GM23248 (cell line): Measurements from ENCODE around the gene BPHL. TPM values are rescaled to one million over a fixed set of nuclear protein-coding genes. Genes with fewer than 3 reads are reported as not detected.
"Not testable (repeated sequence)": the region's sequence is repeated elsewhere in the genome, so short reads cannot be mapped to it uniquely, and the experiment has no call there.

Source experiments
- DNase-seq: peaks from one replicate; pipeline ENCODE4 v3.0.0-alpha.2; 2015
- H2AFZ ChIP-seq: fragments of 200-600 bp; sonication (generic); 2 replicates; pipeline ENCODE4 v1.6.1; 2016; ENCODE audit warnings: antibody characterized with exemption
- H3F3A ChIP-seq: fragments of 200-600 bp; sonication (generic); 2 replicates; pipeline ENCODE4 v1.6.1; 2016; ENCODE audit warnings: mild to moderate bottlenecking, antibody characterized with exemption, mixed run types; ENCODE audit not compliant: insufficient read depth
- H3K27ac ChIP-seq: fragments of 200-600 bp; sonication (generic); 2 replicates; pipeline ENCODE4 v1.5.1; 2016; ENCODE audit warnings: mild to moderate bottlenecking
- H3K27me3 ChIP-seq: fragments of 200-600 bp; sonication (generic); replicated peaks from 2 replicates; pipeline ENCODE4 v1.6.1; 2016; ENCODE audit warnings: mild to moderate bottlenecking; ENCODE audit not compliant: insufficient read depth
- H3K36me3 ChIP-seq: fragments of 200-600 bp; sonication (generic); 2 replicates; pipeline ENCODE4 v1.6.1; 2016; ENCODE audit warnings: low read depth, mild to moderate bottlenecking
- H3K4me1 ChIP-seq: fragments of 200-600 bp; sonication (generic); 2 replicates; pipeline ENCODE4 v1.6.1; 2016; ENCODE audit warnings: mild to moderate bottlenecking; ENCODE audit not compliant: insufficient read depth
- H3K4me2 ChIP-seq: fragments of 200-600 bp; sonication (generic); one replicate; pipeline ENCODE4 v1.6.1; 2016; ENCODE audit warnings: mild to moderate bottlenecking; ENCODE audit not compliant: unreplicated experiment
- H3K4me3 ChIP-seq: fragments of 200-600 bp; sonication (generic); 2 replicates; pipeline ENCODE4 v1.5.1; 2016; ENCODE audit warnings: mild to moderate bottlenecking
- H3K79me2 ChIP-seq: fragments of 200-600 bp; sonication (generic); 2 replicates; pipeline ENCODE4 v1.6.1; 2016; ENCODE audit warnings: mild to moderate bottlenecking; ENCODE audit not compliant: insufficient read depth
- H3K9ac ChIP-seq: fragments of 200-600 bp; sonication (generic); 2 replicates; pipeline ENCODE4 v1.6.1; 2016; ENCODE audit warnings: mild to moderate bottlenecking
- H3K9me2 ChIP-seq: fragments of 200-600 bp; sonication (generic); 2 replicates; pipeline ENCODE4 v1.6.1; 2016; ENCODE audit warnings: mixed run types, mild to moderate bottlenecking, moderate library complexity; ENCODE audit not compliant: insufficient read depth
- H3K9me3 ChIP-seq: fragments of 200-600 bp; sonication (generic); one replicate; pipeline ENCODE4 v1.6.1; 2017; ENCODE audit warnings: low read depth
- H4K20me1 ChIP-seq: fragments of 200-600 bp; sonication (generic); 2 replicates; pipeline ENCODE4 v1.6.0; 2016; ENCODE audit not compliant: insufficient read depth
- EZH2 ChIP-seq: fragments of 200-600 bp; sonication (generic); IDR thresholded peaks from 2 replicates; pipeline ENCODE4 v1.6.1; 2018; ENCODE audit warnings: antibody characterized with exemption, mild to moderate bottlenecking; ENCODE audit not compliant: insufficient read depth, poor library complexity, severe bottlenecking
- EZH2phosphoT487 ChIP-seq: fragments of 200-600 bp; sonication (generic); IDR thresholded peaks from 2 replicates; pipeline ENCODE4 v1.6.1; 2018; ENCODE audit warnings: antibody characterized with exemption, moderate library complexity, mild to moderate bottlenecking, low read depth; ENCODE audit not compliant: insufficient read depth
- WGBS, 2 experiments: methylation state at CpG; one replicate each; pipeline ENCODE4 v1.1.6; 2015 to 2017; ENCODE audit warnings: low lambda C conversion rate in 2 of 2, low coverage in 1 of 2; ENCODE audit errors: missing lambda C conversion rate in 2 of 2; 5-methylcytosine and 5-hydroxymethylcytosine counted together
- in situ Hi-C: fragments of 300-500 bp; cut with MboI; formaldehyde crosslinking; loops from 2 replicates; pipeline ENCODE4 v1.15.0; 2020
- polyA plus RNA-seq: library from polyadenylated mRNA; unstranded; fragments of >200 nt; fragmentation: Nextera tagmentation; extraction: Ambion mirVana; gene quantifications from 2 replicates; pipeline ENCODE4 v1.2.1, GENCODE V29; 2016
- total RNA-seq: library from RNA; depleted of rRNA; stranded (reverse); fragments of >200 nt; shearing (Covaris generic); gene quantifications from 2 replicates; pipeline ENCODE4 v1.2.3, GENCODE V29; 2014

BPHL gene
- total and polyA plus RNA-seq, 2 experiments from 2014 or later: 8.5 to 20.2 TPM

GRCh38 chr6:3176562-3177355, 58.2 kb downstream of the BPHL start:
- H2AFZ ChIP-seq: no peak overlapping the region
- no peaks in the 10 kb centered on the region for H3K27me3 ChIP-seq
- H3K4me1 ChIP-seq: no peaks in the 10 kb centered on the region
- no peaks in the 10 kb centered on the region for H3K9me2 ChIP-seq
- H3K4me3 ChIP-seq: no peak overlapping the region
- no peaks in the 10 kb centered on the region for H3K9me3 ChIP-seq
- no peak for TF ChIP-seq EZH2
- no peak for TF ChIP-seq EZH2phosphoT487
- no peak overlapping the region for H3K27ac ChIP-seq
- WGBS, 2 experiments: 84 to 85% methylated on average over 22 of the region's 22 CpGs
- no peaks in the 10 kb centered on the region for H3K79me2 ChIP-seq
- H3K9ac ChIP-seq: no peak overlapping the region
- no peaks in the 10 kb centered on the region for H3F3A ChIP-seq
- DNase-seq: peak; percentile 94
- H4K20me1 ChIP-seq: no peaks in the 10 kb centered on the region
- no peaks in the 10 kb centered on the region for H3K36me3 ChIP-seq
- H3K4me2 ChIP-seq: no peak overlapping the region
- in situ Hi-C loops: no loop called here

GRCh38 chr6:3178666-3179065, 60.2 kb downstream of the BPHL start:
- H3K27ac ChIP-seq, H3K9ac ChIP-seq, H3K79me2 ChIP-seq, H3K27me3 ChIP-seq, H2AFZ ChIP-seq, DNase-seq, H3F3A ChIP-seq, H3K9me3 ChIP-seq, H3K4me2 ChIP-seq, H3K9me2 ChIP-seq, H4K20me1 ChIP-seq, H3K36me3 ChIP-seq, in situ Hi-C loops, H3K4me3 ChIP-seq, H3K4me1 ChIP-seq: not testable (repeated sequence)
- WGBS, 2 experiments: 86 to 89% methylated on average over 8 of the region's 8 CpGs

- in situ Hi-C loops, H4K20me1 ChIP-seq: not testable (repeated sequence)
- WGBS, 2 experiments: 63% methylated on average over 8 of the region's 8 CpGs; no CpG with 5 or more reads in 1 of the 2 experiments
Measured at GRCh38 chr6:3179945-3180344, 61.4 kb downstream of the BPHL start.

GRCh38 chr6:3181105-3181504, 62.6 kb downstream of the BPHL start:
- Histone ChIP-seq H3K4me3 (no peak overlapping the region), H3K9me2 (no peaks in the 10 kb centered on the region), H3K9ac (no peak overlapping the region), H3F3A (no peaks in the 10 kb centered on the region), H3K4me1 (no peaks in the 10 kb centered on the region), H3K79me2 (no peaks in the 10 kb centered on the region), H3K27ac (no peak overlapping the region), H2AFZ (no peak overlapping the region), H4K20me1 (no peaks in the 10 kb centered on the region; the same call in 1 of the 2 replicates), H3K9me3 (no peaks in the 10 kb centered on the region), H3K36me3 (no peaks in the 10 kb centered on the region), H3K4me2 (no peak overlapping the region), H3K27me3 (no peaks in the 10 kb centered on the region; the same call in 1 of the 2 replicates)
- TF ChIP-seq EZH2phosphoT487 (no peak), EZH2 (no peak)
- in situ Hi-C loops: no loop called here
- DNase-seq: no peak
- WGBS, 2 experiments: 58 to 60% methylated on average over 2 of the region's 2 CpGs

More at GRCh38 chr6:3179945-3180344, 61.4 kb downstream of the BPHL start:
- not testable (repeated sequence) for H3K36me3 ChIP-seq, H3F3A ChIP-seq, H2AFZ ChIP-seq, DNase-seq, H3K4me2 ChIP-seq, H3K4me1 ChIP-seq, H3K79me2 ChIP-seq, H3K9me2 ChIP-seq, H3K9me3 ChIP-seq, H3K27me3 ChIP-seq, H3K27ac ChIP-seq
- H3K9ac ChIP-seq: peak overlapping the region; percentile 57; the same call in 1 of the 2 replicates
- H3K4me3 ChIP-seq: peak overlapping the region; percentile 51; the same call in 1 of the 2 replicates
